RWPE2 (cell line): ENCODE results near the gene CHURC1.

Experiments
- ATAC-seq: fragments of 200-7000 bp; cut with Tn5 transposase; 3 replicates; pipeline ENCODE4 v1.9.1; 2021; ENCODE audit warnings: low read depth
- DNase-seq: peaks from one replicate; pipeline ENCODE4 v3.0.0-alpha.2; 2020; ENCODE audit warnings: low spot score
- H3K27ac ChIP-seq: fragments of 450-650 bp; 2 replicates; pipeline ENCODE4 v1.5.1; 2017; ENCODE audit warnings: mild to moderate bottlenecking; ENCODE audit not compliant: poor library complexity, severe bottlenecking
- H3K27me3 ChIP-seq: fragments of 250-450 bp; sonication (Bioruptor Pico); 2 replicates; pipeline ENCODE4 v1.5.1; 2021; ENCODE audit warnings: mild to moderate bottlenecking, moderate library complexity; ENCODE audit not compliant: insufficient read depth, poor library complexity, severe bottlenecking
- H3K36me3 ChIP-seq: fragments of 250-450 bp; sonication (Bioruptor Pico); 2 replicates; pipeline ENCODE4 v1.5.1; 2020; ENCODE audit warnings: low read depth, mild to moderate bottlenecking, moderate library complexity
- H3K4me1 ChIP-seq: fragments of 250-450 bp; sonication (Bioruptor Pico); 2 replicates; pipeline ENCODE4 v1.5.1; 2021; ENCODE audit warnings: mild to moderate bottlenecking, moderate library complexity; ENCODE audit not compliant: insufficient read depth, poor library complexity, severe bottlenecking
- H3K4me3 ChIP-seq: fragments of 250-450 bp; sonication (Bioruptor Pico); 2 replicates; pipeline ENCODE4 v1.5.1; 2021; ENCODE audit warnings: mild to moderate bottlenecking, moderate library complexity; ENCODE audit not compliant: severe bottlenecking
- H3K9me3 ChIP-seq: fragments of 250-450 bp; sonication (Bioruptor Pico); 2 replicates; pipeline ENCODE4 v1.5.1; 2021; ENCODE audit warnings: mild to moderate bottlenecking, moderate library complexity; ENCODE audit not compliant: severe bottlenecking
- TF ChIP-seq, protein P1 (sequence below): fragments of 450-650 bp; IDR thresholded peaks from one replicate; pipeline ENCODE4 v1.5.1; 2017; ENCODE audit warnings: mild to moderate bottlenecking, moderate library complexity; ENCODE audit not compliant: poor library complexity, severe bottlenecking

Gene CHURC1

GRCh38 chr14:64971943-64972791 lies 57.9 kb downstream of the CHURC1 start, which contains the start of gene RAB15:
RAB15 (minus strand) TSS chr14:64972336; CDS start chr14:64972076, 260 bp downstream.
- TF ChIP-seq, protein P1, sequence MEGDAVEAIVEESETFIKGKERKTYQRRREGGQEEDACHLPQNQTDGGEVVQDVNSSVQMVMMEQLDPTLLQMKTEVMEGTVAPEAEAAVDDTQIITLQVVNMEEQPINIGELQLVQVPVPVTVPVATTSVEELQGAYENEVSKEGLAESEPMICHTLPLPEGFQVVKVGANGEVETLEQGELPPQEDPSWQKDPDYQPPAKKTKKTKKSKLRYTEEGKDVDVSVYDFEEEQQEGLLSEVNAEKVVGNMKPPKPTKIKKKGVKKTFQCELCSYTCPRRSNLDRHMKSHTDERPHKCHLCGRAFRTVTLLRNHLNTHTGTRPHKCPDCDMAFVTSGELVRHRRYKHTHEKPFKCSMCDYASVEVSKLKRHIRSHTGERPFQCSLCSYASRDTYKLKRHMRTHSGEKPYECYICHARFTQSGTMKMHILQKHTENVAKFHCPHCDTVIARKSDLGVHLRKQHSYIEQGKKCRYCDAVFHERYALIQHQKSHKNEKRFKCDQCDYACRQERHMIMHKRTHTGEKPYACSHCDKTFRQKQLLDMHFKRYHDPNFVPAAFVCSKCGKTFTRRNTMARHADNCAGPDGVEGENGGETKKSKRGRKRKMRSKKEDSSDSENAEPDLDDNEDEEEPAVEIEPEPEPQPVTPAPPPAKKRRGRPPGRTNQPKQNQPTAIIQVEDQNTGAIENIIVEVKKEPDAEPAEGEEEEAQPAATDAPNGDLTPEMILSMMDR: peak; percentile 10
- DNase-seq (no peak), ATAC-seq (peak; percentile 70)
- Histone ChIP-seq H3K27ac (no peak within 1 kb of the TSS), H3K27me3 (no peaks in the 10 kb centered on the region), H3K4me3 (peak within 1 kb of the TSS; percentile 48), H3K4me1 (no peaks in the 10 kb centered on the region), H3K36me3 (no peaks in the 10 kb centered on the region), H3K9me3 (no peaks in the 10 kb centered on the region)

DNA sequence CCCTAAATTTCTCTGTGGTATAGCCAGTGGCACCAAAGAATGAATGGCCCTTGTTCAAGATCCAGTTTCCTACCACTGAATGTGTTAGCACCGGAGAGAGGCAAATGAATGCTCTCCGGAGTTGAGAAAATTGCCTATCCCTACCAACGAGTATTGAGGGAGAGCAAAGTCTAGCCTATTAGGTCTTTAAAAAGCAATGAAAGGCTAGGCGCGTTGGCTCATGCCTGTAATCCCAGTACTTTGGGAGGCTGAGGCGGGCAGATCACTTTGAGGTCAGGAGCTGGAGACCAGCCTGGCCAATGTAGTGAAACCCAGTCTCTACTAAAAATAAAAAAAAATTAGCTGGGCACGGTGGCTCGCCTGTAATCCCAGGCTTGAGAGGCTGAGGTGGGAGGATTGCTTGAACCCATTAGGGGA lies 58.8 kb downstream of the CHURC1 start:
- Histone ChIP-seq H3K27me3 (no peaks in the 10 kb centered on the region), H3K36me3 (no peaks in the 10 kb centered on the region), H3K4me1 (no peaks in the 10 kb centered on the region), H3K9me3 (no peaks in the 10 kb centered on the region), H3K4me3 (no peak overlapping the region), H3K27ac (no peak overlapping the region)
- ATAC-seq (no peak), DNase-seq (no peak)
- TF ChIP-seq, protein P1: no peak

GRCh38 chr14:64973826-64974225 lies 59.6 kb downstream of the CHURC1 start:
- H3K27me3 ChIP-seq: no peaks in the 10 kb centered on the region
- H3K4me1 ChIP-seq: no peaks in the 10 kb centered on the region
- H3K36me3 ChIP-seq: no peaks in the 10 kb centered on the region
- H3K27ac ChIP-seq: no peak overlapping the region
- H3K4me3 ChIP-seq: no peak overlapping the region
- no peak for ATAC-seq
- no peaks in the 10 kb centered on the region for H3K9me3 ChIP-seq
- TF ChIP-seq, protein P1: no peak
- no peak for DNase-seq

DNA sequence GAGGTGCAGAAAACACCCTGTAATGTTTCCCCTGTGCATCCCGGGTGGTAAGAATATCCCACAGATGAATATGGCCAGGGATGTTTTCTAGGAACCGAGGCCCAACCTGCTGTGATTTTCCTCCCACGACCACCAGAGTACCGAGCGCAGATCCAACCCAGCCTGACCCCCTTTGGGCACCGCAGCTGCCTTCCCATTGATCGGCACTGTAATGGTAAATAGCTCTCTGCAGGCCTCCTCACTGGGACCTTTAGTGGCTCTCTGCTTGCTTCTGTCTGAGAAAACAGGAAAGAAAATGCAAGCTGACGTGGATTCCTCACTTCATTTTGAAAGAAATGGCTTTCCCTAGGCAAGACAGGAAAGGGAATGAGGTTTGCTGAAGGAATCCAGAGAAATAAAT lies 60.3 kb downstream of the CHURC1 start:
- H3K4me3 ChIP-seq: no peak overlapping the region

More for the DNA sequence above, 60.3 kb downstream of the CHURC1 start:
- ATAC-seq: no peak
- H3K4me1 ChIP-seq: no peaks in the 10 kb centered on the region
- no peaks in the 10 kb centered on the region for H3K9me3 ChIP-seq
- H3K27ac ChIP-seq: no peak overlapping the region
- H3K27me3 ChIP-seq: no peaks in the 10 kb centered on the region
- DNase-seq: no peak
- TF ChIP-seq, protein P1: no peak
- H3K36me3 ChIP-seq: no peaks in the 10 kb centered on the region
